Mucosa of gallbladder (tissue), 1 donor: ENCODE data around the gene MOB2. TPM values are rescaled to one million over a fixed set of nuclear protein-coding genes. Genes with fewer than 3 reads are reported as not detected.

ENCODE experiments used
- DNase-seq: peaks from one replicate; pipeline ENCODE4 v3.0.0-alpha.2; 2020; ENCODE audit warnings: low spot score
- total RNA-seq: library from RNA; stranded (reverse); gene quantifications from one replicate; pipeline ENCODE4 v1.2.1, GENCODE V29; 2021
- donor health status: DM: no; HTN: no; CAD: no.

Gene MOB2
- total RNA-seq, 1 donor from 2014 or later = 73.4 TPM

GRCh38 chr11:1472180-1473005, 14.2 kb downstream of the MOB2 start:
- no peak for DNase-seq

DNA sequence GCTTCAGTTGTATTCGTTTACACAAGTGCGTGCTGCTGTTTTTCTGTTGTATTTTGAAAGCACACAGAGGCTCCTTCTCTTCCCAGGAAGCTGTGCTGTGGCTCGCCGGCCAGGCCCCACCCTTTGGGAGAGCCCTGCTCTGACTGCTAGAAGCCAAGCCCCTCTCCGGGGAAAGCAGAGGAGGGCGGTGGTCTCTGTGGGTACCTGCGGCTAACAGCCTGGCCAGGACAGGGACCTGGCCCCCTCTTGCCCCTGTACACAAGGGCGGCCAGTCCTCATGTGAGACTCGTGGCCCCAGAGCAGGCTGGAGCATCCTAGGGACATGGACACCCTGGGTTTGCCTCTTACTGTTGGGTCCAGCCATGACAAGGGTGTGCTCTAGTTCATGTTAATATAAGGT, 14.8 kb downstream of the MOB2 start:
- no peak for DNase-seq

- no peak for DNase-seq
These were observed 15.6 kb downstream of the MOB2 start for GRCh38 chr11:1470681-1471611.

GRCh38 chr11:1469911-1470680, 16.5 kb downstream of the MOB2 start:
- DNase-seq = no peak

DNA sequence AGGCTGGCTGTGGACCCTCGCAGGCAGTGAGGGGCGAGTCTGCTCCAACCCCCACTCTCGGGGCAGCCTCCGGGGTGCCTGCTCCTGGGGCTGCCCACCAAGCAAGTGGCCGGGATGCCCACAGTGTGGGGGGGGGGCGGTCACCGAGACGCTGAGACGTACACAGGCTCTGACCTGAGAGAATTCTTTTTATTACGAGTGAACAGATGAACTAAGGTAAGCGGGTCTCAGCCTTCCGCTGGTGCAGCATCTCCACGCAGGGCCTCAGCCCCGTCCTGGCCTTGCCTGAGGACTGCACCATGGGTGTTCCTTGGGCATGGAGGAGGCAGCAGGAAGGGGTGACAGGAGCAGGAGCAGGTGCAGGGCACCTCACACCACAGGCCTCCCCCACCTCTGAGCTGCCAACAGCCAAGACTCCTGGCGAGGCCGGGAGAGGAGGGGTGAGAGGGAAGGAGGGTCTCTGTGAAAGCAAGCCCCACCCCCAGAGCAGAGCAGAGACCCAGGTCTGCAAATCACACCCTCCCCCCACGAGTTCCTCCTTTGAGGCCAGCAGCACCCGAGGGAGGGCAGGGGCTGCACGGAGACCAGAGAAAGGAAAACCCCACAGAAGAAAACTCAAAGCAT, 17.2 kb downstream of the MOB2 start:
- no peak for DNase-seq

- DNase-seq = no peak
These were observed 18.0 kb downstream of the MOB2 start for GRCh38 chr11:1468473-1469066.

DNA sequence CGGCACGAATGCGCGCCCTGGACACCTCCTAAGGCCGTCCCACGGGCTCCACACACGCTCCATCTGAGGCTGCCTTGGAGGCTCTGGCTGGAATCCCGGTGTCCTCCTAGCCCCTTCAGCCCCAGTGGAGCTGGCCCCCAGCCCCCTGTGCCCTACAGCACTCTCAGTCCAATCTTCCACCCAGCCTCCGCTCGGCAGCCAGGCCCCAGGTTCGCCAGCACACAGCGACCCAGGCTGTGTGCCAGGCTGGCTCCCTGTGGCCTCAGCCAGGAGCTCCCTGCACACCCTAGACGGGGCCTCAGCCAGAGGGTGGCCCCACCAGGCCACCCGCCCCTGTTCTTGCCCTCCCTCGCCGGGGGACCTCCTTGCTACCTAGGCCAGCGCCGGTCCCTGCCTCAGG, 18.6 kb downstream of the MOB2 start:
- DNase-seq = no peak

GRCh38 chr11:1467270-1467669, 19.3 kb downstream of the MOB2 start:
- no peak for DNase-seq

GRCh38 chr11:1466784-1467183, 19.8 kb downstream of the MOB2 start:
- no peak for DNase-seq

DNA sequence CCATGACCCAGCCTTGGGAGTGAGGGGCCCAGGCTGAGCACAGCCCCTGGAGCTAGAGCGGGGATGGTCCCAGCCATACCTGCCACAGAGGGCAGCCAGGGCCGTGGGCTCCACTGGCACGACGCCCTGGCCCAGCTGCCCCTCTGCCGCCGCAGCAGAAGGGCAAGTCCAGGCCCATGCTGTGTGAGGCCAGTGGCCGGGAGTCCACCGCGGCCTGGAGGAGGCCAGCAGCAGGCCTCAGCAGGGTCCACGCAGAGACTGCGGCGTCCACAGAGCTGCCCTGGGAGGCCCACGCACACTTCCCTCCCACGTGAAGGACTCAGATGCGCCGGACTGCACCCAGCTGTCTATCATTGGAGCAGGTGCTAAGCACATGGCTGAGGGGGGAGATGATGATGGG, 23.5 kb downstream of the MOB2 start:
- no peak for DNase-seq

- no peak for DNase-seq
These were observed 23.9 kb downstream of the MOB2 start for GRCh38 chr11:1462698-1462975.

DNA sequence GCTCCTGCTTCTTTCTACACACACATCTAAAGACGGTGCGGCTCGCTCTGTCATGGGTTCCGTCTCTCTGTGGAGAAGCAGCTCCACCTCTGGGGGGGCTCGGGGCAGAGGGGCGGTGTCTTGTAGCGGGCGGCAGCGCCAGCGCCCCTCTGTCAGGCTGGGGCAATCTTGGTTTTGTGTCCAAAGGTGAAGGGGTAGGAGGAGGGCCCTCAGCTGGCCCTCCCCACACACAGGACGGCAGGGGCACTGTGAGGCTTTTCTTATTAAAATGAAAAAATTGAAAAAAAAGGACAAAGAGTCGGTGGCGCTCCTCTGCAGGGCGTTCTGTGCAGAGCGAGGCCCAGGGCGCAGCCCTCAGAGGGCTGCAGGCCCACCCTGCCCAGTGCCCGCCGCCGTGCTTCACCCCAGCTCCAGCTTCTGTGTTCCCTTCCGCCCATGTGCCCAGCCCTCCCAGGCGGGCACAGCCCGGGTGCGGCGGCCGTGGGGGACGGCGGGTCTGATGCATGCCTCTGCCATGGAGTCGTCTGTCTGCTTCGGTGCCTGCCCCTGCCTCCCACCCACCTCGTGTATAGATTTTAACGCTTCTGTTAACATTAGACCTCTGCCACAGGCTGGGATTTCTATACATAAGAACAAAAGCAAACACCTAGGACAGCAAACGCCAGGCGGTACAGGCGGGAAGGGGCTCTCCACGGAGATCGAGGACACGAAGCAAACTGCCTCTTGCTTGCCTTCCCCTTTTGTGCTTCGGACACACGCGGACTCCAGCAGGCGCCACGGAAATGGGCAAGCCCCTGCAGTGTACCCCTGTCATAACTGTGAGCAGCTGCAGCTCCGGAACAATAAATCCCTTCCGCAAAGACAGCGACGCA, 24.5 kb downstream of the MOB2 start:
- DNase-seq = no peak

DNA sequence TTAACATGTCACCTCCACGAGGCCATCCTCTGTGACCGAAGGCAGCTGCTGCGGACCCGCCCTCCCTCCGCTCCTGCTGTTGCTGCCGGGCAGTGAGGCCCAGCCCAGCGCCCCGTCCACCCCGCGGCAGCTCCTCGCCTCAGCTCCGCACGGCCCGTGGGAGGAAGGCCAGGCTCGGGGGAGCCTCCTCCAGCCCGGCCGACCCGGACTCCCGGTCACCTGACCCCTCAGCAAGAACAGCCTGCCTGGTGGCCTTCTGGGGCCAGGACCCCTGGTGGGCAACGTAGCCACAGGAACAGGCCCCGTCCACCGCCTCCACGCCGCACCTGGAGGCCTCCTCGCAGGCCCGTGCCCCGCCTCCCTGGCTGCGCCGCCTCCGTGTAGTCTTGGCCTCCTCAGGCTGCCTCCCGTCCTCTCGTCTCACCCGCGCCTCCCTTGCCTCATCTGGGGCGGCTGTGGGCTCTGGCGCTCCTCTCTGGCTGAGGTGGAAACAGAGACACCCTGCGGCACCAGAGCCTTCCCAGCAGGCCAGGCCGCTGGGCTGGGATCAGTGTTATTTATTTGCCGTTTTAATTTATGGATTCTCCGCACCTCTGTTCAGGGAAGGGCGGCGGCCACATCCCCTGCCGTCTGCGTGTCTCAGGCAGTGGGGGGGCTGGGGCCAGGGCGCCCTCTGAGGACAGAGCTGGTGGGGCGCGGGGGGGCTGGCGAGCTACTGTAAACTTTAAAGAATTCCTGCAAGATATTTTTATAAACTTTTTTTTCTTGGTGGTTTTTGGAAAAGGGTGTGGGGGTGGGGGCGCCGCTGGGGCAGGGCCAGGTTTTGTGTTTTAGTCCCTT, 25.4 kb downstream of the MOB2 start:
- DNase-seq = no peak

- DNase-seq = peak; percentile 73
These were observed 26.1 kb downstream of the MOB2 start for GRCh38 chr11:1460396-1460985.

DNA sequence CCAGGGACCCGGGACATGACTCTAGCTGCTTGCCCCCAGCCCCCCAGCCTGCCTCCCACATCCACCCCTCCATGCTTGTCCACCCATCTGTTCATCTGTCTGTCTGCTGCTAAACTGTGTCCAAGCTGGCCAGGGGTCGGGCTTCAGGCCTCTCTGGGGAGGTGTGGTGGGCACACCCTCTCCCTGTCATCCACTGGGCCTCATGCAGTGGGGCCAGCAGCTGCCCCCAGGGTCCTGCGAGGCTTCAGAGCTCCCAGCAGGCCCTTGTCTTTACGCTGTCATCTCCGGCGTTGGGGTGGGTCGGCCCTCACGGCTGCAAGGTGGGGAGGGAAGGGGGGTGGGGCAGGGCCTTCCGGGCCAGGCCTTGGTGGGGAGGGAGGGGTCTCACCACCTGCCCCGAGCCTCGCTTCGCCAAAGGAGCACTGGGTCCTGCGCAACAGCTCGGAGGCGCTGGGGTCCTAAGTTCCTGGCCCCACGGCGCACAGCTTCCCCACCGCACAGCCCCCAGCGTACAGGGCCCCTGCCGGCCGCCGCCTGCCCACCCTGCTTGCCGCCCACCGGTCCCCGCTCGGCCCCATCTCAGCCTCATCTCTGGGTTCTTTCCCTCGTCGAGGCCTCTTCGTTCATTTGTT, 26.7 kb downstream of the MOB2 start:
- DNase-seq = no peak

DNA sequence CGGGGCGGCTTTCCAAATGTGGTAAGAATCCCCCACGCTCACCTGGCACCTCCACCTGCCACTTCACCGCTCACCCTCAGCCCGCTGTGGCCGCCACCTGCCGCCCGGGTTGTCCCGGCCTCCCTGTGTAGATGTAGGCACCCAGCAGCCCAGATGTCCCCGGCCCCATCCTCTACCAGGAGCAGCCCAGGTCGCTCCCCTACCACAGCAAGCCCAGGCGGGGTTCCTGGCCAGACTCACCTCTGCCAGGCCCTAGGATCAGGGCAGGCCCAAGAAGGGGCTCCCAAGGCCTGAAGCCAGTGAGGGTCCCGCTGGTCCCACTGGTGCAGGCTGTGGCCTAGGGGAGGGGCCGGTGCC, 27.4 kb downstream of the MOB2 start:
- DNase-seq = no peak

DNA sequence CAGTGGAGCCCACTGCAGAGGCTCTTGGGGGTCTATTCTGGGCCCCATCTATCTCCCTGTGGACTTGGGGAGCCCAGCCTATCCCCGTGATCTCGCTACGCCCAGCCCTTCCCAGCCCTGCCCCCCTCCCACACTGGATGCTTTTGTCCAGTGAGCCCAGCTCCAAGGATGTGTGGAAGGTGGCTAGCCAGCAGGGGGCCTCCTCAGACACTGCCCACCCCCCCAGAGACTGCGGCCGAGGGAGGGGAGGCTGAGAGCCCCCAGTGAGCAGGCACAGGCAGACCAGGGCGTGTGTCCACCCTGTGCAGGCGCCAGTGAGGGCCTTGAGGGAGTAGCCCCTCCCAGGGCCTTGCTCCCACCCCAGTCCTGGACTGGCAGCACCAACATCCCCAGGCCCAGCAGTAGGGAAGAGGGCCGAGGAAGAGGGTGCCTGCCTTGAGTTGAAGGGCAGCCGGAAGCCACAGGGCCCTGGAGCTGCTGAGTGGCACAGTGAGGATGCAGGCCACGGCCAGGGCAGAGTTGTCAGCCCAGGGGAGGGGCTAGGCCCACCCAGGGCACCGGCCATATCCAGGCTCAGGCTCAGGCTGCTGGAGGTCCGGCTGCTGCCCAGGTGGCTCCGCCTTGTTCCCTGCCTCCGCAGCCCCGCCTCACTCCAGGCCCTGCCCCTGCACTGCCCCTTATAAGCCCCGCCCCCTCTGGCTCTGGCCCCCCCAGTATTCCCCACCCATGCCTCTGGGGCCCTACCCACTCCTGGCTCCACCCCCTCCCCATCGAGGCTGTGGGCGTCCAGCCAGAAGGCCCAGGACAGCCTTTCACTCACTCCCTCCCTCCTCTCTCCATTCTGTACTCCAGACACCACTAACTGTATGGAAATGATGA, 28.0 kb downstream of the MOB2 start:
- DNase-seq = peak; percentile 78

DNA sequence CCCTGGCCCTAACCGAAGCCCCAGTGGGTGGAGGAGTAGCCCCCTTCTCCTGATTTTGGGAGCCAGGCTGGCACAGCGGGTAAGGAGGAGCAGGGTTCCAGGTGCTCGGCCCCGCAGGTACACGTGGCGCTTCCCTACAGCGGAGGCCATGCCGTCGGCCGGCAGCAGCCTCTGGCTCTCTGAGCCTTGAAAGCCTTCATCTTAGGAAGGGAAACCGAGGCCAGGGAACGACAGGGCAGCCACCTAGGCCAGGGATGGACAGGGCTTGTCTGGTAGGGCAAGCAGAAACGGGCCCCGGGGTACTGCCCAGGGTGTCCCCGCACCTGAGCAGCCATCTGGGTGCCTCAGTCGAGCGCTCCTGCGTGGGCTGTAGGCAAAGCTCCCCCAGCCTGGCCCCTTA, 28.7 kb downstream of the MOB2 start:
- DNase-seq = no peak
